ENCODE data around the gene CAMK2G.

DNA sequence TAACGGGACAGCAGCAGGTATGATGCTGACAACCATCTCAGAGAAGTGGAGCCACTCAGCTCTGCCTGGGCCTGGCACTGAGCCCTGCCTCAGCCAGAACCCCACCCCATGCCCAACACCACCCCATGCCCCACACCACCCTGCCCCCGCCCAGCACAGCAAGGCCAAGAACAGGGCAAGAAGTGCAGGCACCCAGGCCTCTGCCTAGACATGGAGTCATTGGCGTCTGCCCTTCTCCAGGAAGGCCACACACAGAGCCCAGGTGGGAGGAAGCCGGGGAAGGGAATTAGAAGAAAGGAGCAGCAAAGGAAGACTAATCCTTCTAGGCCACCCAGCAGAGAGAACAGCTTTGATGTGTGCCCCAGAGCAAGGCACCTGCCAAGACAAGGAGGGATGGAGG is 18.9 kb downstream of the CAMK2G start:
- TF ChIP-seq, protein P1, sequence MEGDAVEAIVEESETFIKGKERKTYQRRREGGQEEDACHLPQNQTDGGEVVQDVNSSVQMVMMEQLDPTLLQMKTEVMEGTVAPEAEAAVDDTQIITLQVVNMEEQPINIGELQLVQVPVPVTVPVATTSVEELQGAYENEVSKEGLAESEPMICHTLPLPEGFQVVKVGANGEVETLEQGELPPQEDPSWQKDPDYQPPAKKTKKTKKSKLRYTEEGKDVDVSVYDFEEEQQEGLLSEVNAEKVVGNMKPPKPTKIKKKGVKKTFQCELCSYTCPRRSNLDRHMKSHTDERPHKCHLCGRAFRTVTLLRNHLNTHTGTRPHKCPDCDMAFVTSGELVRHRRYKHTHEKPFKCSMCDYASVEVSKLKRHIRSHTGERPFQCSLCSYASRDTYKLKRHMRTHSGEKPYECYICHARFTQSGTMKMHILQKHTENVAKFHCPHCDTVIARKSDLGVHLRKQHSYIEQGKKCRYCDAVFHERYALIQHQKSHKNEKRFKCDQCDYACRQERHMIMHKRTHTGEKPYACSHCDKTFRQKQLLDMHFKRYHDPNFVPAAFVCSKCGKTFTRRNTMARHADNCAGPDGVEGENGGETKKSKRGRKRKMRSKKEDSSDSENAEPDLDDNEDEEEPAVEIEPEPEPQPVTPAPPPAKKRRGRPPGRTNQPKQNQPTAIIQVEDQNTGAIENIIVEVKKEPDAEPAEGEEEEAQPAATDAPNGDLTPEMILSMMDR (conservative IDR thresholded peaks at IDR 0.05): no peak
- no peak for TF ChIP-seq EZH2 (IDR thresholded peaks at IDR 0.05; ENCODE audit: low read depth)
